Aortic smooth muscle cell (primary cell): ENCODE data around the gene STT3B. TPM values are rescaled to one million over a fixed set of nuclear protein-coding genes. Genes with fewer than 3 reads are reported as not detected.

Experiments used
- total RNA-seq: library from RNA; depleted of rRNA; stranded (reverse); fragments of >200 nt; gene quantifications from 2 replicates; pipeline ENCODE4 v1.2.3, GENCODE V29; 2014

STT3B gene
- 154 and 156 TPM in 2 replicates for total RNA-seq

DNA sequence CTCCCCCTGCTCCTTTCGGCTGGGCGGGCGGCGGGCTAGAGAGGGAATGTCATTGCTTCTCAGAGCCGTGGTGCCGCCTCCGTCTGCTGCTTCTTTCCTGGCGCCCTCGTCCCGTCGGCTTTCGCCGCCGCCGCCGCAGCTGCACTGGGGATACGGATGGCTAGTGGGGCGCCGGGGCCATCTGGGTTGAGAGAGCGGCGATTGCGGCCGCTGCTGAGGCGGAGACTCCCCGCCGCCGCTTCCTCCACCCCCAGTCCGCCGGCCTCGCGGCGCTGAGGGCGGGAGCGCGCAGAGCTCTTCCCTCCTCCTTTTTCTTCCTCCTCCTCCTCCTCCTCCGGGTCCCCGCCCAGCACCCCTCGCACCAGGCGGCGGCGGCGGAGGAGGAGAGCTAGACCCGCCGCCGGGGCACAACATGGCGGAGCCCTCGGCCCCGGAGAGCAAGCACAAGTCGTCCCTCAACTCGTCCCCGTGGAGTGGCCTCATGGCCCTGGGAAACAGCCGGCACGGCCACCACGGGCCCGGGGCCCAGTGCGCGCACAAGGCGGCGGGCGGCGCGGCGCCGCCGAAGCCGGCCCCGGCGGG is at the start of gene STT3B:
Gene STT3B, plus strand, starts transcription at position 339 of the 582 bp plus-strand sequence. Its CDS starts 74 bp downstream, at position 413.

